HG03378 (cell line): Measurements from ENCODE around the gene BABAM1.

Experiments
- ATAC-seq: cut with Tn5 transposase; IDR thresholded peaks from one replicate; pipeline ENCODE4 v1.9.1; 2021; ENCODE audit warnings: mild to moderate bottlenecking, moderate library complexity; ENCODE audit not compliant: unreplicated experiment

The BABAM1 gene

DNA sequence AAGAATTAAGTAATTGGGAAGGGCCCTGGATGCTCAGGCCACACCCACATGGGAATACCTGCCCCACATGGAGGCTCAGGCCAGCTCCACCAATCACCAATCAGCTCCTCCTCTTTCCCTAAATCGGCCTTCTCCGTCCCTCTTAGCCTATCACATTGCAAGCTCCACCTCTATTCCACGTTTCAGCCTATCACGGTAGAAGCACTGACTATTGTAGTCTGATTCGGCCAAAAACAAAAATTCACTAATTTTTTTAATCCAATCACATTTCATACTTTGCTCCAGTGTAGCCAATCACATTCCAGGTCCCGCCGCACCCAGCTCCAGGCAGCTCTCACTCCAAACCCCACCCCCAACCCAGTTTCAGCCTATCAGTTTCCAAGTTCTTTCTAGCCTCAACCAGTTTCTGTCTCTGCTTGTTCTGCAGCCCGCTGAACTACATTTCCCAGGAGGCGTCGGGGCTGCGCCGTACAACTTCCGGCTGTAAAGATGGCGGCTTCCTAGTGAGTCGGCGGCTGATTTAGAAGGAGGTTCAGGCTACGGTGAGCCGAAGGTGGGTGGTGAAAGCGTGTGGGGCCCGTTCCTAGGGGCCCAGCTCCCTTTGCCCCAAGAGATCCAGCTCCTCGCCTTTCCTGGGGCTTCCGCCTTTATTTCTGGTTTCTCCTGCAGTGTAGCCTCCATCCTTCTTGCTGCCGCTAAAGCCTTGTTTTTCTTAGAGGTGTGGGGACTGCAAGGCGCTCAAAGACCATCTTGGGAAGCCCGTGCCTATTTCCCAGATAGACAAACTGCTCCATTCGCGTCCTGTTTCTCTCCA, at the start of gene BABAM1:
Gene BABAM1, plus strand, starts transcription at position 469 of the 814 bp plus-strand sequence. CDS start 1,364 bp downstream, outside the sequence.
- ATAC-seq = peak; percentile 86

GRCh38 chr19:17219286-17219685, 48.0 kb upstream of the BABAM1 start:
- ATAC-seq = no peak

DNA sequence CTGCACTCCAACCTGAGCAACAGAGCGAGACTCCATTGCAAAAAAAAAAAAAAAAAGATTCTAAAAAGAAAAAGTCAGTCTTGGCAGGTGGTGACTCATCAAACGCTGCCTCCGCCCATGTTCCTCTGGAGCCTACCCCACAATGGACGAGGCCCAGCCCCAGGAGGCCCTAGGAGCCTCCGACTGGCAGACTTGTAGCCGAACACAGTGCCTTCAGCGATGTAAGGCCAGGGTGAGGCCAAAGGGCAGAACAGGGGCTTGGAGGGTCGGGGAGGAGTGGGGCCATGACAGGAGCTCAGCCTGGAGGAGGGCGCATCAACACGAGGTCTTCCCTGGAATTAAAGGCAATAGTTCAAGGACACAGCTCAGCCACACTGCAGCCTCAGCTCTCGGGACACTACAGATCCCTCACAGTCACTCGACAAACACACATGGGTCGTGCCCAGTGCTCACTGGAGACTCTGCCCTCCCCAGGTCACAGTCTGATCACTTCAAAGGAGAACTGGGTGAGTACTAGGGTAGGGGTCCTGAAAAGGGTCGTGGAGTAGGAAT, 47.0 kb upstream of the BABAM1 start:
- ATAC-seq = no peak

GRCh38 chr19:17225053-17225452, 42.2 kb upstream of the BABAM1 start:
- no peak for ATAC-seq

GRCh38 chr19:17226002-17226933, 41.0 kb upstream of the BABAM1 start, which contains the start of gene OCEL1:
Gene OCEL1, plus strand, starts transcription at chr19:17226226. Its CDS starts 22 bp downstream, at chr19:17226248.
- peak; percentile 81 for ATAC-seq

DNA sequence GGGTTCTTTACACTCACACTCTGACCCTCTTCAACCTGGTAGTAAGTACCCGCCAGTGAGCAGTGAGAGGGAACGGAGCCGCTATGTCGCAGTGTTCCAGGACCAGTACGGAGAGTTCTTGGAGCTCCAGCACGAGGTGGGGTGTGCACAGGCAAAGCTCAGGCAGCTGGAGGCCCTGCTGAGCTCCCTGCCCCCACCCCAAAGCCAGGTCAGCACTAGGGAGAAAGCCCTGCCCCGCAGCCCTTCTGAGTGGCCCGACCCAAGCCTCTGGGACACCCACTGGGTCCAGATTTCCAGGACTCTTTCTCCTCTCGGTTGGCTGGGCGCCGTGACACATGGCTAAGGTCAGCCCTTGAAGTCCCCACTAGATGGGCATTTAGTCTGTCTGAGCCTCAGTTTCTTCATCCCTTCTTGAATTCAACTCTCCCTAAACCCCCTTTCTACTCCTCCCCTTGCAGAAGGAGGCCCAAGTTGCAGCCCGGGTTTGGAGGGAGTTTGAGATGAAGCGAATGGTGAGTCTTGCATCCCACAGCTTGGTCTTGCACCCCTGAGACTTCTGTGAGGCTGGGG, 39.4 kb upstream of the BABAM1 start:
- ATAC-seq = no peak

- ATAC-seq = no peak
Observed at GRCh38 chr19:17229890-17230289, 37.4 kb upstream of the BABAM1 start.

DNA sequence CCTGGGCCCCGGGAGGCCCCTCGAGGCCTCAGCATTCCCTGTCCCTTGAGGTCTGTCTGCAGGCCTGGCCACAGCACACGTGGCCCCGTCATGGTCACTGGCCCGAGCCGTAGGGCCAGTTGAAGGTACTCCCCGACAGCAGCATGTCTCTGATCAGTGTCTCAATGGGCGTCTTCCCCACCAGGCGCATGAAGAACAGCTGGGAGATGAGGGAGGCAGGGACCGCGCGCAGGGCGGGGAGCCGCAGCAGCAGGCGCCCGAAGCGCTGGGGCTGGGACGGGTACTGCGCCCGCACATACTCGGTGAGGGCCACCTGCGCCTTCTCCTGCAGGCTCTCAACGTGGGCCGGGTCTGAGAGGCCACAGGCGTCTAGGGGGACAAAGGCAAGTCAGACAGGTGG, 35.0 kb upstream of the BABAM1 start:
- ATAC-seq = no peak

GRCh38 chr19:17234911-17235299, 32.3 kb upstream of the BABAM1 start:
- peak; percentile 57 for ATAC-seq

GRCh38 chr19:17235300-17235970, 31.8 kb upstream of the BABAM1 start:
- ATAC-seq = peak; percentile 43

DNA sequence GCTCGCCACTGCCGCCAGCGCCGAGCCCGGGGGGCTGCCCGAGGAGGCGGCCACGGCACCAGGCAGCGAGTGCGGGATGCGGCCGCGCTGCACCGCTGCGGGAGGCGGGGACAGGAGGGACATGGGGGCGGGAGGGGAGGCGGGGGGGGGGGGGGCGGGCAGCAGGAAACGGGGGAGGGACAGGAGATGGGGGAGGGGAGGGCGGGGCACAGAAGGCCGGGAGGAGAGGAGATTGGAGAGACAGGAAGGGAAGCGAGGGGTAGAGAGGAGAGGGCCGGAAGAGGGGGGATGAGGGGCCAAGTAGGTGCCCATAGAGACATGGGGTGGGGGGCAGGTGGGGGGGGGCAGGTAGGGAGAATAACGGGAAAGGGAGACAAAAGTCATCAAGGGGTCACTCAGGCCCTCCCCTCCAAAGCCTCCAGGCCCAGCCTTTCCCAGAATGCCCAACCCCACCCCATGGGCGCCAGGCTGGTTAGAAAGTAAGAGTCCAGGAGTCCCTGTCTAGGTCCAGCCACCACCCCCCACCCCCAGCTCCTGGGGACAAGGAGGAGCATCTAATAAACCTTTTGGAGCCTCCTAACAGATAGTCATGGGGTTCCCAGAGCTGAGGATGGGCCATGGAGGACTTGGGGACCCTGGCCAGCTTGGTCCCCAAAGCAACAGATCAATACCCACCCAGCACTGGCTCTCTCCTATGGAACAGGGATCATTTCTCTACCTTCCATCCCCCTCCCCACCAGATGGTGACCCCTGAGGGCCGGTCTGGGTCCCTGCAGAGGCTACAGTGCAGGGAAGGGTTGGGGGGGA, 31.1 kb upstream of the BABAM1 start:
- ATAC-seq = no peak

GRCh38 chr19:17236811-17237543, 30.3 kb upstream of the BABAM1 start:
- ATAC-seq = no peak

DNA sequence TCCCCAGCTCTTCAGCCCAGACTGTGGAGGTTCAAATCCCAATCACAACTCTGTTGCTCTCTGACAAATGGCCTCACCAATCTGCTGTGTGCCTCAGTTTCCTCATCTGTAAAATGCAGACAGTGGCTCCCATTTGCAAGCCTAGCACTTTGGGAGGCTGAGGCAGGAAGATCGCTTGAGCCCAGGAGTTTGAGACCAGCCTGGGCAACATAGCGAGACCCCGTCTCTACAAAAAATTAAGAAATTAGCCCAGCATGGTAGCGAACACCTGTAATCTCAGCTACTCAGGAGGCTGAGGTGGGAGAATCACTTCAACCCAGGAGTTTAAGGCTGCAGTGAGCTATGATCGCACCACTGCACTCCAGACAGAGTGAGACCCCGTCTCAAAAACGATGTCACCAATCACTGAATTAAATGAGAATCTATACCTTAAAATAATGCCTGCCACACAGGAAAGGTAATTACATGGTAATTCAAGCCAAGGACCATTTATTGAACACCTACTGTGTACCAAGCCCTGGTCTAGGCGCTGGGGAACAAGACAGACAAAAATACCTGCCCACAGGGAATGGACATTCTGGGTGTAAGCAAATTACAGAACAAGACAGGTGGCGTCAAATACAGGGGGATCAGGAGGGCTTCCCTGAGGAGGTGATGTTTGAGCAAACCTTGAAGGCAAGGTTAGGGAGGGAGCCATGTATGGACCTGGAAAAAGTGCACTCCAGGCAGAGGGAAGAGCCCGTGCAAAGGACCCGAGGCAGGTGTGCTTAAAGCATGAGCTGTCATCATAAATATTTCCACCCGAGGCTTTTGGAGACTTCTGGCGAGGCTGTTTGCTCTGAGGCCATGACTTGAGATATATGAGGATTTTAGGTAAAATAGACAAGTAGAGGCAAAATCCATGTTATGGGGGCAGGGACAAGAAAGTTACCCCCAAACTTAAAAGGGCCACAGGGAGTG, 29.2 kb upstream of the BABAM1 start:
- no peak for ATAC-seq

DNA sequence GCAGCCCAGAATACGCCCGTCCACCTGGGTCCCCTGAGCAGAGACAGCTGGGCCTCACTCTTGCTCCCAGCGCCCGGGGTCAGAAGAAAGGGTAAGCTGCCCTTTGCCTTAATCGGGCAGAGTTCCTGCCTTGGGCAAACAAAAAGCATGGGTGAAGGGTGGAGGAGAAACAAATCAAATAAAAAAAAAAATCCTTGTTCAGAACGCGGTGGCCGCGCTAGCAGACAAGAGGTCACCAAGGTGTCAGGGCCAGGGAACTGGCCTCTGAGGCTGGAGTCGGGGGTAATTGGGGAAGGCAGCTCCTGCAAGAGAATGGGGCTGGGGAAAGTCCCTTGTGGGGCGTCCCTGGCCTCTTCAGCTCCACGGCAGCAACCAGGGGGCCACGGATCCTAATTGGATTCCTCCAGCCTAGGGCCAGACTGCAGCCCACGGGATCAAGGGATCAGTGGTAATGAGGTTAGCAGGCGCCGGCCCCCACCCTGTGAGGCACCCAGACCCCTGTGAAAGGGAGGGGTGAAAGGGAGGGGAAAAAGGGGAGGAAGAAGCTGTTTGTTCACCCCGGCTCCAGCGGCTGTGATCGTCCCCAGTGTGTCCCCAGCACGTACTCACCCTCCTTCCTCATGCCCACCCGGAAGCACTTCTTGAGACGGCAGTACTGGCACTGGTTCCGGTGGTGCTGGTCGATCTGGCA, 27.0 kb upstream of the BABAM1 start:
- ATAC-seq = no peak

GRCh38 chr19:17240826-17241399, 26.3 kb upstream of the BABAM1 start:
- no peak for ATAC-seq

DNA sequence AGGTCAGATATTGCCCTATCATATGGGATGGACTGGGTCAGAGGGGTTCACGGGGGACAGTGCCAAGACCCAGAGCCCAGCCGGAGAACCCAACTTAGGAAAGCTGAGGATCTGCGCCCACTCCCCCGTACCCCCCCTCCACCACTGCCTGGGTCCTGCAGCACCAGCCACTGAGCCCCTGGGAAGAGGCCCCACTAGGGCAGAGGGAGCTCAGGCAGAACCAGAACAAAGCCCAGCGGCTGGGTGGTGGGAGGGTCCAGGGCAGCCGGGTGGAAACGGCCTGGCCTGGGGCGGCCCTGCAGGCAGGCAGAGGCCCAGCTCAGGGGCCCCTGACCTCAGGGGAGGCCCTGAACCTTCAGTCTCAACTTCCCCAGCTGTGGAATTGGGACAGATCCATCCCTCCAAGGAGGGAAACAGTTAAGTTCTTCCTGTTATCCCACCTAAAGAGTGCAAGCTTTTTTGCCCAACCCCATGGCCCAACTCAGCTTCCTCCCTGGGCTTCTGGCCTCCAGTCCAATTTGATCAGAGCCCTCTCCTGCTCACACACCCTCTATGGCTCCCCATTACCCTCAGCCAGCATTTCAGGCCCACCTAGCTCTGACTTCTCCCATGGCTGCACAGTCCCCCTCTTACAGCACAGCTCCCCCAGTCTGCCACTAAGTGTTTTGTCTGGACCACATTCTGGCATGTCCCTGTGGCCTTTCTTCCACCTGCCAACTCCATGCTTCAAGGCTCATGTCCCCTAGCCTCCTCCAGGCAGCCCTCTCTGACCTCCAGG, 24.6 kb upstream of the BABAM1 start:
- ATAC-seq = no peak
